Thyroid gland (tissue), 4 donors: ENCODE measurements around the gene SP5.

Experiments used
- POLR2A ChIP-seq, 2 donors: fragments of 450-650 bp; IDR thresholded peaks; one replicate each; pipeline ENCODE4 v1.6.1; 2017; ENCODE audit warnings: antibody characterized with exemption in 2 of 2, mild to moderate bottlenecking in 2 of 2, moderate library complexity in 1 of 2
- TF ChIP-seq, protein P1 (sequence below), 6 experiments: fragments of 200-600 bp in 3 of 6; fragments of 450-650 bp in 3 of 6; sonication (generic) in 3 of 6; IDR thresholded peaks; one replicate each; pipeline ENCODE4 v1.5.1; 2016 to 2019; ENCODE audit warnings: antibody characterized with exemption in 6 of 6, mild to moderate bottlenecking in 2 of 6, inconsistent platforms in 1 of 6, moderate library complexity in 1 of 6

DNA sequence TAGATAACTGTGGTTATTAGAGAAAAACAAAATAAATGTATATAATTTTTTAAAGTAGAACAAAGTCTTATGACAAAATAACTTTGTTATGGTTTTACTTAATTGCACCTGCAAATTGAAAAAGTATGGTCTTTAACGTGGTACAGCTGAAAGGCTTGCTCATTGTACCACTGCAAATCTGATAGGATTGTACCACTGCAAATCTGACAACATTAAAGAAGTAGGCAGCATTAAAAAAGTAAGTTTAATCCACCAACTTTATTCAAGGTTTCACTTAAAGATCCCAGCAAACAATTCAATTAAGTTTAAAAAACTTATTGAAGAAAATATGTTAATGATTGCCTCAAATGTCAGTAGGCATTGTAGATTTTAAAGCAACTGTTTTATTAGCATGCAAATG lies 4.7 kb downstream of the SP5 start:
- TF ChIP-seq POLR2A (IDR thresholded peaks at IDR 0.05), result no peak
- TF ChIP-seq, protein P1, sequence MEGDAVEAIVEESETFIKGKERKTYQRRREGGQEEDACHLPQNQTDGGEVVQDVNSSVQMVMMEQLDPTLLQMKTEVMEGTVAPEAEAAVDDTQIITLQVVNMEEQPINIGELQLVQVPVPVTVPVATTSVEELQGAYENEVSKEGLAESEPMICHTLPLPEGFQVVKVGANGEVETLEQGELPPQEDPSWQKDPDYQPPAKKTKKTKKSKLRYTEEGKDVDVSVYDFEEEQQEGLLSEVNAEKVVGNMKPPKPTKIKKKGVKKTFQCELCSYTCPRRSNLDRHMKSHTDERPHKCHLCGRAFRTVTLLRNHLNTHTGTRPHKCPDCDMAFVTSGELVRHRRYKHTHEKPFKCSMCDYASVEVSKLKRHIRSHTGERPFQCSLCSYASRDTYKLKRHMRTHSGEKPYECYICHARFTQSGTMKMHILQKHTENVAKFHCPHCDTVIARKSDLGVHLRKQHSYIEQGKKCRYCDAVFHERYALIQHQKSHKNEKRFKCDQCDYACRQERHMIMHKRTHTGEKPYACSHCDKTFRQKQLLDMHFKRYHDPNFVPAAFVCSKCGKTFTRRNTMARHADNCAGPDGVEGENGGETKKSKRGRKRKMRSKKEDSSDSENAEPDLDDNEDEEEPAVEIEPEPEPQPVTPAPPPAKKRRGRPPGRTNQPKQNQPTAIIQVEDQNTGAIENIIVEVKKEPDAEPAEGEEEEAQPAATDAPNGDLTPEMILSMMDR (IDR thresholded peaks at IDR 0.05), result no peak
